KMS-11 (cell line): Measurements from ENCODE around the gene DECR2.

Experiments
- H2AFZ ChIP-seq: fragments of 200-600 bp; sonication (generic); 2 replicates; pipeline ENCODE4 v1.6.1; 2016; ENCODE audit warnings: antibody characterized with exemption, mixed run types, low read depth
- H3K27ac ChIP-seq: fragments of 200-600 bp; sonication (generic); 2 replicates; pipeline ENCODE4 v1.6.1; 2016; ENCODE audit warnings: mild to moderate bottlenecking, mixed run types
- H3K27me3 ChIP-seq: fragments of 200-600 bp; sonication (generic); 2 replicates; pipeline ENCODE4 v1.6.1; 2017; ENCODE audit warnings: mild to moderate bottlenecking, low read depth, mixed run types, moderate library complexity; ENCODE audit not compliant: insufficient read depth
- H3K36me3 ChIP-seq: fragments of 200-600 bp; sonication (generic); 2 replicates; pipeline ENCODE4 v1.6.1; 2017; ENCODE audit warnings: mild to moderate bottlenecking, mixed run types; ENCODE audit not compliant: insufficient read depth
- H3K4me1 ChIP-seq: fragments of 200-600 bp; sonication (generic); 2 replicates; pipeline ENCODE4 v1.6.1; 2016; ENCODE audit warnings: mild to moderate bottlenecking, low read depth, mixed run types; ENCODE audit not compliant: poor library complexity, severe bottlenecking
- H3K4me2 ChIP-seq: fragments of 200-600 bp; sonication (generic); 2 replicates; pipeline ENCODE4 v1.7.0; 2016; ENCODE audit warnings: mild to moderate bottlenecking, mixed run types
- H3K4me3 ChIP-seq: fragments of 200-600 bp; sonication (generic); IDR thresholded peaks from 2 replicates; pipeline ENCODE4 v1.6.1; 2017; ENCODE audit warnings: low read depth, low read length, mixed read lengths; ENCODE audit not compliant: insufficient read depth
- H3K79me2 ChIP-seq: fragments of 200-600 bp; sonication (generic); 2 replicates; pipeline ENCODE4 v1.6.1; 2016; ENCODE audit warnings: low read depth, mixed run types; ENCODE audit not compliant: insufficient read depth
- H3K9ac ChIP-seq: fragments of 200-600 bp; sonication (generic); 2 replicates; pipeline ENCODE4 v1.6.1; 2016; ENCODE audit warnings: mild to moderate bottlenecking, mixed run types
- H4K20me1 ChIP-seq: fragments of 200-600 bp; sonication (generic); 2 replicates; pipeline ENCODE4 v1.6.1; 2016; ENCODE audit warnings: mild to moderate bottlenecking, mixed run types; ENCODE audit not compliant: insufficient read depth
- CTCF ChIP-seq: fragments of 200-600 bp; sonication (generic); conservative IDR thresholded peaks from 2 replicates; pipeline ENCODE4 v1.6.1; 2017; ENCODE audit warnings: low read depth, mild to moderate bottlenecking, antibody characterized with exemption, low read length, moderate library complexity, mixed read lengths

Gene DECR2

GRCh38 chr16:399340-400019 is 2.2 kb upstream of the DECR2 start:
- no peak for TF ChIP-seq CTCF
- Histone ChIP-seq H3K79me2 (no peaks in the 10 kb centered on the region), H2AFZ (no peak overlapping the region), H3K4me2 (no peak overlapping the region), H3K4me3 (no peak overlapping the region), H3K27ac (no peak overlapping the region), H4K20me1 (no peaks in the 10 kb centered on the region), H3K36me3 (no peaks in the 10 kb centered on the region), H3K27me3 (peaks cover 19% of the 10 kb centered on the region), H3K4me1 (peaks cover 21% of the 10 kb centered on the region), H3K9ac (no peak overlapping the region)

GRCh38 chr16:400061-400591 is 1.6 kb upstream of the DECR2 start:
- H3K79me2 ChIP-seq = no peaks in the 10 kb centered on the region
- peaks cover 17% of the 10 kb centered on the region for H3K27me3 ChIP-seq
- no peaks in the 10 kb centered on the region for H3K36me3 ChIP-seq
- H2AFZ ChIP-seq = no peak overlapping the region
- peaks cover 21% of the 10 kb centered on the region for H3K4me1 ChIP-seq
- no peak overlapping the region for H3K4me3 ChIP-seq
- H3K4me2 ChIP-seq = peak overlapping the region; percentile 52
- no peak for TF ChIP-seq CTCF
- H4K20me1 ChIP-seq = no peaks in the 10 kb centered on the region
- H3K9ac ChIP-seq = no peak overlapping the region
- no peak overlapping the region for H3K27ac ChIP-seq

- no peak for TF ChIP-seq CTCF
- no peak overlapping the region for H3K9ac ChIP-seq
Measured at GRCh38 chr16:404971-405486, 3.3 kb downstream of the DECR2 start.

GRCh38 chr16:405548-406506 is 4.1 kb downstream of the DECR2 start:
- no peaks in the 10 kb centered on the region for H3K79me2 ChIP-seq
- H2AFZ ChIP-seq = no peak overlapping the region
- no peaks in the 10 kb centered on the region for H3K36me3 ChIP-seq
- no peak overlapping the region for H3K4me2 ChIP-seq
- TF ChIP-seq CTCF = no peak
- no peak overlapping the region for H3K4me3 ChIP-seq
- H3K27ac ChIP-seq = no peak overlapping the region
- H4K20me1 ChIP-seq = no peaks in the 10 kb centered on the region
- H3K27me3 ChIP-seq = no peaks in the 10 kb centered on the region
- H3K9ac ChIP-seq = no peak overlapping the region
- peaks cover 7% of the 10 kb centered on the region for H3K4me1 ChIP-seq

More at GRCh38 chr16:404971-405486, 3.3 kb downstream of the DECR2 start:
- Histone ChIP-seq H3K27ac (no peak overlapping the region), H3K79me2 (no peaks in the 10 kb centered on the region), H4K20me1 (no peaks in the 10 kb centered on the region), H3K27me3 (no peaks in the 10 kb centered on the region), H3K36me3 (no peaks in the 10 kb centered on the region), H3K4me3 (no peak overlapping the region), H2AFZ (no peak overlapping the region), H3K4me2 (no peak overlapping the region), H3K4me1 (peaks cover 15% of the 10 kb centered on the region)
